Measurements from ENCODE around the gene INCA1.

GRCh38 chr17:5032865-5033264, 35.5 kb upstream of the INCA1 start:
- TF ChIP-seq CTCF (conservative IDR thresholded peaks at IDR 0.05; ENCODE audit: low read length) (no peak), EZH2phosphoT487 (IDR thresholded peaks at IDR 0.05; ENCODE audit: borderline replicate concordance, low read depth, low read length) (no peak)

Data from OCI-LY7 (cell line).